ENCODE data around the gene PRM1.

The PRM1 gene

GRCh38 chr16:11259655-11260595 is 21.2 kb downstream of the PRM1 start:
- H3K4me1 ChIP-seq (ENCODE audit: control insufficient read depth, insufficient read depth, low read length, poor library complexity, severe bottlenecking) = peaks cover 42% of the 10 kb centered on the region
- DNase-seq = no peak
- H3K4me3 ChIP-seq (ENCODE audit: insufficient read depth, low read depth, low read length, poor library complexity, severe bottlenecking) = no peak overlapping the region
- no peaks in the 10 kb centered on the region for H3K36me3 ChIP-seq (ENCODE audit: control insufficient read depth, insufficient read depth, low read length)
- H3K9me3 ChIP-seq (ENCODE audit: control insufficient read depth, low read length) = no peaks in the 10 kb centered on the region
- H3K27ac ChIP-seq (ENCODE audit: insufficient read depth, low read length, poor library complexity, severe bottlenecking) = no peak overlapping the region
- no peaks in the 10 kb centered on the region for H3K27me3 ChIP-seq (replicated peaks; ENCODE audit: control insufficient read depth, insufficient read depth, low read length, poor library complexity, severe bottlenecking)

- DNase-seq = peak in 1 of 3 donors; percentile 23
- H3K4me1 ChIP-seq (ENCODE audit: control insufficient read depth, insufficient read depth, low read length, poor library complexity, severe bottlenecking) = peaks cover 39% of the 10 kb centered on the region
Observed at GRCh38 chr16:11258553-11259492, 22.3 kb downstream of the PRM1 start.

GRCh38 chr16:11257131-11257938 is 23.8 kb downstream of the PRM1 start:
- Histone ChIP-seq H3K27me3 (replicated peaks; ENCODE audit: control insufficient read depth, insufficient read depth, low read length, poor library complexity, severe bottlenecking) (no peaks in the 10 kb centered on the region), H3K4me1 (ENCODE audit: control insufficient read depth, insufficient read depth, low read length, poor library complexity, severe bottlenecking) (peaks cover 42% of the 10 kb centered on the region), H3K36me3 (ENCODE audit: control insufficient read depth, insufficient read depth, low read length) (no peaks in the 10 kb centered on the region), H3K9me3 (ENCODE audit: control insufficient read depth, low read length) (no peaks in the 10 kb centered on the region), H3K4me3 (ENCODE audit: insufficient read depth, low read depth, low read length, poor library complexity, severe bottlenecking) (peak overlapping the region; percentile 84), H3K27ac (ENCODE audit: insufficient read depth, low read length, poor library complexity, severe bottlenecking) (peak overlapping the region; percentile 86)
- DNase-seq = peak in 2 of 3 donors; percentile 28 to 38

More at GRCh38 chr16:11258553-11259492, 22.3 kb downstream of the PRM1 start:
- Histone ChIP-seq H3K4me3 (ENCODE audit: insufficient read depth, low read depth, low read length, poor library complexity, severe bottlenecking) (peak overlapping the region; percentile 4), H3K9me3 (ENCODE audit: control insufficient read depth, low read length) (no peaks in the 10 kb centered on the region), H3K27ac (ENCODE audit: insufficient read depth, low read length, poor library complexity, severe bottlenecking) (peak overlapping the region; percentile 39), H3K27me3 (replicated peaks; ENCODE audit: control insufficient read depth, insufficient read depth, low read length, poor library complexity, severe bottlenecking) (no peaks in the 10 kb centered on the region), H3K36me3 (ENCODE audit: control insufficient read depth, insufficient read depth, low read length) (no peaks in the 10 kb centered on the region)

- no peaks in the 10 kb centered on the region for H3K9me3 ChIP-seq (ENCODE audit: control insufficient read depth, low read length)
- H3K4me3 ChIP-seq (ENCODE audit: insufficient read depth, low read depth, low read length, poor library complexity, severe bottlenecking) = peak overlapping the region; percentile 84
- H3K27me3 ChIP-seq (replicated peaks; ENCODE audit: control insufficient read depth, insufficient read depth, low read length, poor library complexity, severe bottlenecking) = no peaks in the 10 kb centered on the region
- no peaks in the 10 kb centered on the region for H3K36me3 ChIP-seq (ENCODE audit: control insufficient read depth, insufficient read depth, low read length)
- peaks cover 47% of the 10 kb centered on the region for H3K4me1 ChIP-seq (ENCODE audit: control insufficient read depth, insufficient read depth, low read length, poor library complexity, severe bottlenecking)
- H3K27ac ChIP-seq (ENCODE audit: insufficient read depth, low read length, poor library complexity, severe bottlenecking) = peak overlapping the region; percentile 86
- DNase-seq = peak in 2 of 3 donors; percentile 11 to 31
Observed at GRCh38 chr16:11256661-11257130, 24.4 kb downstream of the PRM1 start.

GRCh38 chr16:11255737-11256660 is 25.1 kb downstream of the PRM1 start, which contains the start of gene SOCS1:
Gene SOCS1 (minus strand): TSS chr16:11256204. CDS start chr16:11255478, 726 bp downstream.
- H3K36me3 ChIP-seq (ENCODE audit: control insufficient read depth, insufficient read depth, low read length) = no peaks in the 10 kb centered on the region
- no peaks in the 10 kb centered on the region for H3K27me3 ChIP-seq (replicated peaks; ENCODE audit: control insufficient read depth, insufficient read depth, low read length, poor library complexity, severe bottlenecking)
- H3K9me3 ChIP-seq (ENCODE audit: control insufficient read depth, low read length) = no peaks in the 10 kb centered on the region
- H3K27ac ChIP-seq (ENCODE audit: insufficient read depth, low read length, poor library complexity, severe bottlenecking) = peak within 1 kb of the TSS; percentile 86
- H3K4me1 ChIP-seq (ENCODE audit: control insufficient read depth, insufficient read depth, low read length, poor library complexity, severe bottlenecking) = peaks cover 48% of the 10 kb centered on the region
- peak; percentile 76 to 84 (median 78) for DNase-seq
- peak within 1 kb of the TSS; percentile 84 for H3K4me3 ChIP-seq (ENCODE audit: insufficient read depth, low read depth, low read length, poor library complexity, severe bottlenecking)

- Histone ChIP-seq H3K9me3 (ENCODE audit: control insufficient read depth, low read length) (no peaks in the 10 kb centered on the region), H3K27ac (ENCODE audit: insufficient read depth, low read length, poor library complexity, severe bottlenecking) (peak overlapping the region; percentile 79), H3K36me3 (ENCODE audit: control insufficient read depth, insufficient read depth, low read length) (no peaks in the 10 kb centered on the region), H3K4me3 (ENCODE audit: insufficient read depth, low read depth, low read length, poor library complexity, severe bottlenecking) (peak overlapping the region; percentile 84), H3K4me1 (ENCODE audit: control insufficient read depth, insufficient read depth, low read length, poor library complexity, severe bottlenecking) (peaks cover 48% of the 10 kb centered on the region), H3K27me3 (replicated peaks; ENCODE audit: control insufficient read depth, insufficient read depth, low read length, poor library complexity, severe bottlenecking) (no peaks in the 10 kb centered on the region)
- DNase-seq = peak; percentile 50 to 58 (median 50)
Observed at GRCh38 chr16:11254913-11255736, 26.0 kb downstream of the PRM1 start.

- DNase-seq = no peak
Observed at GRCh38 chr16:11253995-11254912, 26.9 kb downstream of the PRM1 start.

More at GRCh38 chr16:11253995-11254912, 26.9 kb downstream of the PRM1 start:
- H3K4me3 ChIP-seq (ENCODE audit: insufficient read depth, low read depth, low read length, poor library complexity, severe bottlenecking) = peak overlapping the region; percentile 84
- H3K27ac ChIP-seq (ENCODE audit: insufficient read depth, low read length, poor library complexity, severe bottlenecking) = peak overlapping the region; percentile 79
- H3K4me1 ChIP-seq (ENCODE audit: control insufficient read depth, insufficient read depth, low read length, poor library complexity, severe bottlenecking) = peaks cover 48% of the 10 kb centered on the region
- H3K27me3 ChIP-seq (replicated peaks; ENCODE audit: control insufficient read depth, insufficient read depth, low read length, poor library complexity, severe bottlenecking) = no peaks in the 10 kb centered on the region
- H3K9me3 ChIP-seq (ENCODE audit: control insufficient read depth, low read length) = no peaks in the 10 kb centered on the region
- no peaks in the 10 kb centered on the region for H3K36me3 ChIP-seq (ENCODE audit: control insufficient read depth, insufficient read depth, low read length)
